Gastroesophageal sphincter (tissue), 3 donors: ENCODE measurements around the gene ATP9A.

Experiments used
- CTCF ChIP-seq, 4 experiments: fragments of 200-600 bp in 2 of 4; fragments of 450-650 bp in 2 of 4; sonication (generic) in 1 of 4; IDR thresholded peaks; one replicate each; pipeline ENCODE4 v1.5.1; 2017 to 2019; ENCODE audit warnings: antibody characterized with exemption in 4 of 4, mild to moderate bottlenecking in 2 of 4, moderate library complexity in 2 of 4
- POLR2A ChIP-seq, 2 donors: fragments of 450-650 bp; IDR thresholded peaks; one replicate each; pipeline ENCODE4 v1.6.1; 2017; ENCODE audit warnings: antibody characterized with exemption in 2 of 2, mild to moderate bottlenecking in 2 of 2, moderate library complexity in 1 of 2
- POLR2AphosphoS5 ChIP-seq: sonication (generic); formaldehyde crosslinking; IDR thresholded peaks from one replicate; pipeline ENCODE4 v1.6.1; 2017; ENCODE audit warnings: antibody characterized with exemption

DNA sequence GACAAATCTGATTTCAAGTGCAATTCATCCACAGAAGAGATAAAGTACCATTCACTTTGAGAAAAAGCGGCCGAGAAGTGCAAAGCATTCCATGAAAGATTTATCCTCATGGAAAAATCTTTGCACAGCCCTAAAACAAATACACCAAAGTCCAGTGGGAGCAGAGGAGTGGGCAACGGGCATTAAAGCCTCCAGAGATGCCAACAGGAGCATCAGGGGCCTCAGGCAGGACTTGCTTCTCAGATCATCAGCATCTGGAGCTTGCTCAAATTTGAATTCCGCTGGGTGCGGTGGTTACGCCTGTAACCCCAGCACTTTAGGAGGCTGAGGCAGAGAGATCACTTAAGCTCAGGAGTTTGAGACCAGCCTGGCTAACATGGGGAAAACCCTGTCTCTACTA lies 115.0 kb downstream of the ATP9A start:
- TF ChIP-seq CTCF (IDR thresholded peaks at IDR 0.05): no peak
- no peak for TF ChIP-seq POLR2A (IDR thresholded peaks at IDR 0.05)
- no peak for TF ChIP-seq POLR2AphosphoS5
